ENCODE results near the gene HM13. TPM values are rescaled to one million over a fixed set of nuclear protein-coding genes. Genes with fewer than 3 reads are reported as not detected.

The HM13 gene
- polyA plus RNA-seq, 1 donor (not counting 4 experiments of a cell fraction or from before 2014, with no cell fraction given), result 127 TPM

DNA sequence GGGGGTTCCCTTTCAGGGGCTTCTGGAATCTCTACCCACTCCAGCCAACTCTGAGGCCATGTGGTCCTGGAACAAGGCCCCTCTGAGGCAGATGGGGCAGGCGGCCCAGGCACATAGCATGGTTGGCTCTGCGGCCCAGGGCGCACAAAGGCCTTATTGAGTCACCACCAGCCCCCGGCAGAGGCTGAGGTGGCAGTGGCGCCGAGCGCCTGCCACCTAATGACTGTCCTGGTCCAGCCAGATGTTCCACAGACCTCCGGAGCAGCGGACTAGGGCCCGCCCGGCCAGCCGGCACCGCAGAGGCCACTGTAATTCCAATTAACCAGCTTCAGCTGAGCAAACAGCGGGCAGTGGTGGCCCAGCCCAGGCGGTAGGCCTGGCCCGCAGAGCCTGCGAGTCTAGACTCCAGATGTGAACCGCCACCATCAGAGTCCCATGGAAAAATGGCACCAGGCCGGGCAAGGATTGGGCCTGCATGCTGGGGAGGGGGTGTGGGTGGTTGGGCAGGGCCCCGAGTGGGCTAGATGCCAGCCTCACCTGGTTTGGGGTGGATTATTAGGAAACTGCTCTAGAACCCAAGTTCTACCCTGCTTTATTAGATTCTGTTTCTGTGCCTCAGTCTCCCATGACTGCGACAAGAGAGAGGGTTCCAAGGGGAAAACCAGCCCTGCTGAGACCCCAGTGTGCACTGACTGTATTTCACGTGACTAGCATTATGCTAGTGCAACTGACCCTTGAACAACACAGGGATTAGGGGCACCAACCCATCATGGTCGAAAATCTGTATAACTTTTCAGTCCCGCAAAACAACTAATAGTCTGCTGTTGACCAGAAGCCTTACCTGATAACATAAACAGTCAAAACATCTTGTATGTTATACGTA, 56.7 kb downstream of the HM13 start:
- no peak overlapping the region for H3K9ac ChIP-seq (ENCODE audit: control insufficient read depth, extremely low read depth, insufficient read depth, low read length)
- H3K9me1 ChIP-seq (ENCODE audit: control insufficient read depth, extremely low read depth, insufficient read depth, low read length), result no peaks in the 10 kb centered on the region
- no peak overlapping the region for H3K4me2 ChIP-seq (ENCODE audit: control insufficient read depth, extremely low read depth, insufficient read depth, low read depth, low read length)
- H4K20me1 ChIP-seq (ENCODE audit: control insufficient read depth, extremely low read depth, insufficient read depth, low read length), result no peaks in the 10 kb centered on the region
- no peaks in the 10 kb centered on the region for H3K27me3 ChIP-seq (ENCODE audit: control insufficient read depth, extremely low read depth, insufficient read depth, low read length)
- H3K4me1 ChIP-seq (ENCODE audit: control insufficient read depth, extremely low read depth, insufficient read depth, low read length), result peaks cover 42% of the 10 kb centered on the region
- H2AFZ ChIP-seq (ENCODE audit: control insufficient read depth, low read length), result no peak overlapping the region
- H3K27ac ChIP-seq (ENCODE audit: control insufficient read depth, insufficient read depth, low read length), result no peak overlapping the region
- no peaks in the 10 kb centered on the region for H3K9me3 ChIP-seq (ENCODE audit: control insufficient read depth, low read depth, low read length)
- TF ChIP-seq, protein P1, sequence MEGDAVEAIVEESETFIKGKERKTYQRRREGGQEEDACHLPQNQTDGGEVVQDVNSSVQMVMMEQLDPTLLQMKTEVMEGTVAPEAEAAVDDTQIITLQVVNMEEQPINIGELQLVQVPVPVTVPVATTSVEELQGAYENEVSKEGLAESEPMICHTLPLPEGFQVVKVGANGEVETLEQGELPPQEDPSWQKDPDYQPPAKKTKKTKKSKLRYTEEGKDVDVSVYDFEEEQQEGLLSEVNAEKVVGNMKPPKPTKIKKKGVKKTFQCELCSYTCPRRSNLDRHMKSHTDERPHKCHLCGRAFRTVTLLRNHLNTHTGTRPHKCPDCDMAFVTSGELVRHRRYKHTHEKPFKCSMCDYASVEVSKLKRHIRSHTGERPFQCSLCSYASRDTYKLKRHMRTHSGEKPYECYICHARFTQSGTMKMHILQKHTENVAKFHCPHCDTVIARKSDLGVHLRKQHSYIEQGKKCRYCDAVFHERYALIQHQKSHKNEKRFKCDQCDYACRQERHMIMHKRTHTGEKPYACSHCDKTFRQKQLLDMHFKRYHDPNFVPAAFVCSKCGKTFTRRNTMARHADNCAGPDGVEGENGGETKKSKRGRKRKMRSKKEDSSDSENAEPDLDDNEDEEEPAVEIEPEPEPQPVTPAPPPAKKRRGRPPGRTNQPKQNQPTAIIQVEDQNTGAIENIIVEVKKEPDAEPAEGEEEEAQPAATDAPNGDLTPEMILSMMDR (optimal IDR thresholded peaks at IDR 0.05 in 1 of 3, IDR thresholded peaks at IDR 0.05 in 1 of 3, conservative IDR thresholded peaks at IDR 0.05 in 1 of 3; ENCODE audit: extremely low read depth in 1 of 3, insufficient read depth in 2 of 3, low read length in 3 of 3), result no peak
- no peak for TF ChIP-seq EZH2 (IDR thresholded peaks at IDR 0.05; ENCODE audit: low read length)
- dilution Hi-C loops (cut with MboI; ENCODE audit: extremely low pct_ligation_motif_present, low sequenced_read_pairs), result no loop called here
- no peak overlapping the region for H3K4me3 ChIP-seq (ENCODE audit: control insufficient read depth in 2 of 3, extremely low read depth in 1 of 3, insufficient read depth in 2 of 3, low read depth in 1 of 3, low read length in 3 of 3)
- H3K79me2 ChIP-seq (ENCODE audit: control insufficient read depth, insufficient read depth, low read length), result no peaks in the 10 kb centered on the region
- no peak for FAIRE-seq
- DNase-seq (ENCODE audit: low read depth, low spot score), result no peak
- peaks cover 1 to 17% of the 10 kb centered on the region in 2 experiments for H3K36me3 ChIP-seq (ENCODE audit: control insufficient read depth in 2 of 2, extremely low read depth in 1 of 2, insufficient read depth in 2 of 2, low read length in 2 of 2)

DNA sequence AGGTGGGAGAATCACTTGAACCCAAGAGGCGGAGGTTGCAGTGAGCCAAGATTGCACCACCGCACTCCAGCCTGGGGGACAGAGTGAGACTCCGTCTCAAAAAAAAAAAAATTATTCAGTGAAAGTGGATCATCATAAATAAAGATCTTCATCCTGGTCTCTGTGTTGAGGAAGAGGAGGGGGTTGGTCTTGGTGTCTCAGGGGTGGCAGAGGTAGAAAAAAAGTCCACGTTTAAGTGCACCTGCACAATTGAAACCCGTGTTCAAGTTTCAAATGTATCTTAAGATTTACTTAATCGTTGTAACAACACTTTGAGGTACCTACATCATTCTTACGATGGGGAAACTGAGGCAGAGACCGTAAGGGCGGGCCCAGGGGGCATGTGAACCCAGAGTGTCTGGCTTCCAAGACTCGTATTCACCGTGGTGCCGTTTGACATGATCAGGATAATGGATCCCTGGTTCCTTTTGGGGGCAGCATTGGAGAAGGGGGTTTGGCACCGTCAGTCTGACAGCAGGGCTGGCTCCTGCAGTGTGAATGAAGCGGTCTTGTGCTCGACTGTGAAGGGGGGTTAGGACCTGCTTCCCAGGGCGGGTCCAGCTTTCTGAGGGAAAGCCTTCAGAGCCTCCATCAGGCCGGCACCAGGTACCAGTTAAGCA, 57.9 kb downstream of the HM13 start:
- FAIRE-seq, result no peak
- peak overlapping the region; percentile 75 for H3K9ac ChIP-seq (ENCODE audit: control insufficient read depth, extremely low read depth, insufficient read depth, low read length)
- dilution Hi-C loops (cut with MboI; ENCODE audit: extremely low pct_ligation_motif_present, low sequenced_read_pairs), result no loop called here
- H3K4me2 ChIP-seq (ENCODE audit: control insufficient read depth, extremely low read depth, insufficient read depth, low read depth, low read length), result peak overlapping the region; percentile 77
- TF ChIP-seq EZH2 (IDR thresholded peaks at IDR 0.05; ENCODE audit: low read length), result no peak
- TF ChIP-seq, protein P1 (optimal IDR thresholded peaks at IDR 0.05 in 1 of 3, IDR thresholded peaks at IDR 0.05 in 1 of 3, conservative IDR thresholded peaks at IDR 0.05 in 1 of 3; ENCODE audit: extremely low read depth in 1 of 3, insufficient read depth in 2 of 3, low read length in 3 of 3), result no peak
- peak overlapping the region; percentile 65 for H2AFZ ChIP-seq (ENCODE audit: control insufficient read depth, low read length)
- no peaks in the 10 kb centered on the region for H4K20me1 ChIP-seq (ENCODE audit: control insufficient read depth, extremely low read depth, insufficient read depth, low read length)
- H3K9me3 ChIP-seq (ENCODE audit: control insufficient read depth, low read depth, low read length), result no peaks in the 10 kb centered on the region
- no peaks in the 10 kb centered on the region for H3K9me1 ChIP-seq (ENCODE audit: control insufficient read depth, extremely low read depth, insufficient read depth, low read length)
- H3K4me1 ChIP-seq (ENCODE audit: control insufficient read depth, extremely low read depth, insufficient read depth, low read length), result peaks cover 30% of the 10 kb centered on the region
- no peak for DNase-seq (ENCODE audit: low read depth, low spot score)
- no peaks in the 10 kb centered on the region for H3K27me3 ChIP-seq (ENCODE audit: control insufficient read depth, extremely low read depth, insufficient read depth, low read length)
- H3K27ac ChIP-seq (ENCODE audit: control insufficient read depth, insufficient read depth, low read length), result peak overlapping the region; percentile 94
- H3K79me2 ChIP-seq (ENCODE audit: control insufficient read depth, insufficient read depth, low read length), result no peaks in the 10 kb centered on the region
- H3K4me3 ChIP-seq (ENCODE audit: control insufficient read depth in 2 of 3, extremely low read depth in 1 of 3, insufficient read depth in 2 of 3, low read depth in 1 of 3, low read length in 3 of 3), result peak overlapping the region in 1 of 3 experiments; percentile 50
- peaks cover 1 to 14% of the 10 kb centered on the region in 2 experiments for H3K36me3 ChIP-seq (ENCODE audit: control insufficient read depth in 2 of 2, extremely low read depth in 1 of 2, insufficient read depth in 2 of 2, low read length in 2 of 2)
